CD4-positive, CD25-positive, alpha-beta regulatory T cell (primary cell): Measurements from ENCODE around the gene OSR1. TPM values are rescaled to one million over a fixed set of nuclear protein-coding genes. Genes with fewer than 3 reads are reported as not detected.
A peak's percentile ranks its signal among the peaks of the same experiment; 100 is the strongest.

ENCODE experiments used
- ATAC-seq, 2 donors: fragments of 150-1000 bp; cut with Tn5 transposase; one replicate each; pipeline ENCODE4 v1.10.0; 2021; ENCODE audit warnings: low read depth in 2 of 2, moderate number of reproducible peaks in 2 of 2, moderate library complexity in 1 of 2
- DNase-seq, 3 donors: peaks; one replicate each; pipeline versions ENCODE4 v3.0.0 to v3.0.0-alpha.2; 2012 to 2022; ENCODE audit warnings: mixed read lengths in 1 of 3
- H3K27ac ChIP-seq: one replicate; pipeline ENCODE4 v1.7.0; 2013; ENCODE audit warnings: mild to moderate bottlenecking, low read length; ENCODE audit not compliant: insufficient read depth, poor library complexity, severe bottlenecking
- H3K27me3 ChIP-seq: one replicate; pipeline ENCODE4 v1.7.0; 2013; ENCODE audit warnings: low read length; ENCODE audit not compliant: control insufficient read depth, insufficient read depth
- H3K36me3 ChIP-seq: one replicate; pipeline ENCODE4 v1.7.0; 2013; ENCODE audit warnings: mild to moderate bottlenecking, low read length, moderate library complexity; ENCODE audit not compliant: control insufficient read depth, insufficient read depth
- H3K4me1 ChIP-seq: 2 replicates; pipeline ENCODE4 v1.7.0; 2013; ENCODE audit warnings: mild to moderate bottlenecking, low read length; ENCODE audit not compliant: insufficient read depth, control insufficient read depth, poor library complexity, severe bottlenecking
- H3K4me3 ChIP-seq: one replicate; pipeline ENCODE4 v1.7.0; 2013; ENCODE audit warnings: low read depth, mild to moderate bottlenecking, low read length, moderate library complexity
- H3K9me3 ChIP-seq, 2 experiments: 1 replicate in 1 of 2; 2 replicates in 1 of 2; pipeline ENCODE4 v1.7.0; 2013; ENCODE audit warnings: low read length in 2 of 2, mild to moderate bottlenecking in 1 of 2, moderate library complexity in 1 of 2; ENCODE audit not compliant: control insufficient read depth in 2 of 2
- H3K27ac Mint-ChIP-seq, 3 donors: one replicate each; pipeline ENCODE4 v1.8.0; 2020 to 2022; ENCODE audit warnings: mild to moderate bottlenecking in 3 of 3, mixed read lengths in 3 of 3, moderate library complexity in 2 of 3
- H3K27me3 Mint-ChIP-seq: one replicate; pipeline ENCODE4 v1.8.0; 2022; ENCODE audit warnings: mild to moderate bottlenecking, mixed read lengths
- H3K36me3 Mint-ChIP-seq: one replicate; pipeline ENCODE4 v1.8.0; 2020; ENCODE audit warnings: mixed read lengths
- H3K4me1 Mint-ChIP-seq, 4 donors: one replicate each; pipeline ENCODE4 v1.8.0; 2020 to 2022; ENCODE audit warnings: mixed read lengths in 4 of 4, mild to moderate bottlenecking in 1 of 4
- H3K4me3 Mint-ChIP-seq, 4 donors: one replicate each; pipeline ENCODE4 v1.8.0; 2020 to 2022; ENCODE audit warnings: mild to moderate bottlenecking in 4 of 4, mixed read lengths in 4 of 4, moderate library complexity in 3 of 4
- H3K9me3 Mint-ChIP-seq, 7 donors: one replicate each; pipeline ENCODE4 v1.8.0; 2020 to 2022; ENCODE audit warnings: mixed read lengths in 7 of 7, mild to moderate bottlenecking in 3 of 7, moderate library complexity in 2 of 7
- polyA plus RNA-seq, 4 donors: library from polyadenylated mRNA; unstranded; fragments of 300-500 nt; fragmentation: Illumina TruSeq; gene quantifications; one replicate each; pipeline ENCODE4 v1.2.3, GENCODE V29; 2021
- total RNA-seq: library from RNA; stranded (reverse); gene quantifications from one replicate; pipeline ENCODE4 v1.2.3, GENCODE V29; 2022

OSR1 gene
- total and polyA plus RNA-seq, 5 donors from 2014 or later = not detected

- no peaks in the 10 kb centered on the region for H3K4me1 ChIP-seq
- ATAC-seq (no peak), DNase-seq (no peak)
- H3K4me3 Mint-ChIP-seq = no peak overlapping the region
- no peak overlapping the region for H3K4me3 ChIP-seq
- H3K9me3 Mint-ChIP-seq = peaks cover 0 to 3% (median 0%) of the 10 kb centered on the region in 7 donors
- H3K27ac Mint-ChIP-seq = no peak overlapping the region
- H3K36me3 Mint-ChIP-seq = no peaks in the 10 kb centered on the region
- no peaks in the 10 kb centered on the region for H3K9me3 ChIP-seq
- H3K36me3 ChIP-seq = no peaks in the 10 kb centered on the region
- no peak overlapping the region for H3K27ac ChIP-seq
- H3K27me3 ChIP-seq = no peaks in the 10 kb centered on the region
- H3K27me3 Mint-ChIP-seq = no peaks in the 10 kb centered on the region
- H3K4me1 Mint-ChIP-seq = no peaks in the 10 kb centered on the region
Measured at GRCh38 chr2:19330436-19330835, 28.0 kb downstream of the OSR1 start.

- Histone ChIP-seq H3K36me3 (no peaks in the 10 kb centered on the region), H3K27ac (no peak overlapping the region), H3K9me3 (no peaks in the 10 kb centered on the region), H3K27me3 (no peaks in the 10 kb centered on the region), H3K4me1 (no peaks in the 10 kb centered on the region), H3K4me3 (no peak overlapping the region)
- no peak for DNase-seq
- Mint-ChIP-seq H3K36me3 (peaks cover 1% of the 10 kb centered on the region), H3K27me3 (no peaks in the 10 kb centered on the region), H3K9me3 (peaks cover 0 to 3% (median 0%) of the 10 kb centered on the region in 7 donors), H3K4me1 (no peaks in the 10 kb centered on the region), H3K4me3 (no peak overlapping the region), H3K27ac (no peak overlapping the region)
- no peak for ATAC-seq
Measured at GRCh38 chr2:19329445-19329844, 29.0 kb downstream of the OSR1 start.

GRCh38 chr2:19327496-19327895 lies 30.9 kb downstream of the OSR1 start:
- Histone ChIP-seq H3K36me3 (no peaks in the 10 kb centered on the region), H3K4me1 (no peaks in the 10 kb centered on the region), H3K27me3 (no peaks in the 10 kb centered on the region), H3K4me3 (no peak overlapping the region), H3K27ac (no peak overlapping the region), H3K9me3 (no peaks in the 10 kb centered on the region)
- no peak overlapping the region for H3K4me3 Mint-ChIP-seq
- no peaks in the 10 kb centered on the region for H3K4me1 Mint-ChIP-seq
- peaks cover 0 to 3% (median 0%) of the 10 kb centered on the region in 7 donors for H3K9me3 Mint-ChIP-seq
- no peak overlapping the region for H3K27ac Mint-ChIP-seq
- H3K27me3 Mint-ChIP-seq = no peaks in the 10 kb centered on the region
- ATAC-seq (no peak), DNase-seq (no peak)
- peaks cover 8% of the 10 kb centered on the region for H3K36me3 Mint-ChIP-seq

DNA sequence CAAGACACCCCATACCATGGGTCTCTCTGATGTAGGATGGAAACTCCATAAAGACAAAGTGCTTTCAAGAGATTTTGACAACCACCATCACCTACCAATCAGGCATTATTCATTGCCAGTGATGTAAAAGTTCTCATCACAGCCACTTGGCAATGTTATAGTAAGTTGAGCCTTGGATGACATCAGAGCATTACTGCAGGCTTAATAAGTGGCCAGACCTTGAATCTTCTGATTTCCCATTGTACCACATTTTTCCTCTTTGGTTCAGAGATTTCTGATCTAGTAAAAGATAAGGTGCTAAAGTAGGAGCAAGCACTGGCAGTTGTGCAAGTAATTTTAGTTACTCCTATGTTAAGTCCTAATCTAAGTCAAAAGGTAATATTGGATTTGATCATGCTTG lies 36.5 kb downstream of the OSR1 start:
- H3K27me3 ChIP-seq = no peaks in the 10 kb centered on the region
- H3K27me3 Mint-ChIP-seq = peaks cover 5% of the 10 kb centered on the region
- H3K4me3 ChIP-seq = no peak overlapping the region
- H3K27ac Mint-ChIP-seq = peak overlapping the region in 1 of 3 donors; percentile 33
- no peak overlapping the region for H3K4me3 Mint-ChIP-seq
- H3K9me3 ChIP-seq = no peaks in the 10 kb centered on the region
- H3K4me1 Mint-ChIP-seq = no peaks in the 10 kb centered on the region
- ATAC-seq (no peak), DNase-seq (no peak)
- no peaks in the 10 kb centered on the region for H3K36me3 ChIP-seq
- no peak overlapping the region for H3K27ac ChIP-seq
- peaks cover 8% of the 10 kb centered on the region for H3K36me3 Mint-ChIP-seq
- no peaks in the 10 kb centered on the region for H3K4me1 ChIP-seq
- H3K9me3 Mint-ChIP-seq = no peaks in the 10 kb centered on the region

DNA sequence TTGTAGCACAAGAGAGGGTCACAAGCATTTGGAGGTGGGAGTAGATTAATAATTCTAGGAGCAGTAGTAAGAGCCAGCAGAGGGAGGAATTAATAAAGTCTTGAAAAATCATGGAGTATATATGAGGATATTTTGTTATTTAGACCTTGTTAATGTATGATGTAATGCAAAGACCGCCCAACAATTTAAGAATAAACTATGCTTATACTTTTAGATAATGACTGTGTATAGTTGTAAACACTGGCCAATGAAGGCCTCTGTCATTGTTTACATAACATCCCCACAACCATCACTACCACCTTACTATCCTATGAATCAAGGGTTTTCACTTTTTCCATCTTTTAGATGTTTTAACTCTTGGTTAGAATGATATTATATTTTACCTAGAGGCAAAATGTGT lies 37.6 kb downstream of the OSR1 start:
- DNase-seq = no peak
- Histone ChIP-seq H3K36me3 (no peaks in the 10 kb centered on the region), H3K27ac (no peak overlapping the region), H3K4me1 (no peaks in the 10 kb centered on the region), H3K27me3 (no peaks in the 10 kb centered on the region), H3K4me3 (no peak overlapping the region), H3K9me3 (no peaks in the 10 kb centered on the region)
- Mint-ChIP-seq H3K27ac (no peak overlapping the region), H3K27me3 (peaks cover 5% of the 10 kb centered on the region), H3K36me3 (peaks cover 8% of the 10 kb centered on the region), H3K9me3 (no peaks in the 10 kb centered on the region), H3K4me1 (no peaks in the 10 kb centered on the region), H3K4me3 (no peak overlapping the region)
- ATAC-seq = no peak

DNA sequence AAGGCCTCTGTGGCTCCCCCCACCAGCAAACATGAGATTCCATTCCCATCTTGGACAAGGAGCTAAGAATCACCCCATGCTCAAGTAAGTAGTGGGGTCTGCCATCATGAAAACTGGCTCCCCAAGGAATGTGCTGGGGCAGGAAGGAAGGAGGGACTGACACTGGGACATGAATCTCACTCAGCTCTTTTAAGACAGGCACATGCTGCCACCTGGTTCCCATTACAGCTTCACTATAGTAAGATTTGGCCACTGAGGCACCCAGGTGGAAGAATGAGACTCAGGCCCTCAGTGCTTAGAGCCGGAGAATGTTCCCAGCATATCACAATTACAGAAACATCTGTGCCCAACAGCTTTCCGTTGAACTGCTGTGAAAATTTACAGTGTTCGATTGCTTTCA lies 38.7 kb downstream of the OSR1 start:
- H3K27me3 Mint-ChIP-seq = peaks cover 5% of the 10 kb centered on the region
- peaks cover 8% of the 10 kb centered on the region for H3K36me3 Mint-ChIP-seq
- H3K9me3 Mint-ChIP-seq = no peaks in the 10 kb centered on the region
- H3K9me3 ChIP-seq = no peaks in the 10 kb centered on the region
- no peak overlapping the region for H3K4me3 ChIP-seq
- H3K27ac ChIP-seq = no peak overlapping the region
- no peaks in the 10 kb centered on the region for H3K4me1 Mint-ChIP-seq
- ATAC-seq (no peak), DNase-seq (no peak)
- H3K27ac Mint-ChIP-seq = no peak overlapping the region
- no peak overlapping the region for H3K4me3 Mint-ChIP-seq
- no peaks in the 10 kb centered on the region for H3K4me1 ChIP-seq
- H3K27me3 ChIP-seq = no peaks in the 10 kb centered on the region
- H3K36me3 ChIP-seq = no peaks in the 10 kb centered on the region

DNA sequence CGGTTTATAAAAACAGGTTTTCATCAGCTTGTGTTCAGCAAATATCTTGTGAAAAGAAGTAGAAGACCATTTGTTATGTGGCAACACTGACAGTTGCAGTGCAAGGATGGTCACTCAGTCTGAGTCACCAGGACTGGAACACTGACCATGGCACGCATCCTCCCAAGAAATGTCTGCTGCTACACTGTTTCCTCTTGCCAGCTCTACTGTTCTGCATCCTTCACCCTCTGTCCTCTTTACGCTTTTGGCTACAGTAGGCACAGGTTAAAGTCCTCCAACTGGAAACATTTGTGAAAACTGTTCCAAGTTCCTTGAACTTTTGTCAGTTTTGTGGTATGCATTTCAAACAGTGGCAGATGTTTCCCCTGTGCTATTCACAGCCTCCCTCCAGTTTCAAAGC lies 39.4 kb downstream of the OSR1 start:
- no peaks in the 10 kb centered on the region for H3K4me1 ChIP-seq
- Mint-ChIP-seq H3K36me3 (peaks cover 3% of the 10 kb centered on the region), H3K27me3 (peaks cover 5% of the 10 kb centered on the region), H3K27ac (no peak overlapping the region), H3K4me1 (no peaks in the 10 kb centered on the region), H3K4me3 (no peak overlapping the region), H3K9me3 (no peaks in the 10 kb centered on the region)
- H3K4me3 ChIP-seq = no peak overlapping the region
- no peaks in the 10 kb centered on the region for H3K27me3 ChIP-seq
- no peak overlapping the region for H3K27ac ChIP-seq
- DNase-seq = no peak
- ATAC-seq = no peak
- no peaks in the 10 kb centered on the region for H3K36me3 ChIP-seq
- no peaks in the 10 kb centered on the region for H3K9me3 ChIP-seq

DNA sequence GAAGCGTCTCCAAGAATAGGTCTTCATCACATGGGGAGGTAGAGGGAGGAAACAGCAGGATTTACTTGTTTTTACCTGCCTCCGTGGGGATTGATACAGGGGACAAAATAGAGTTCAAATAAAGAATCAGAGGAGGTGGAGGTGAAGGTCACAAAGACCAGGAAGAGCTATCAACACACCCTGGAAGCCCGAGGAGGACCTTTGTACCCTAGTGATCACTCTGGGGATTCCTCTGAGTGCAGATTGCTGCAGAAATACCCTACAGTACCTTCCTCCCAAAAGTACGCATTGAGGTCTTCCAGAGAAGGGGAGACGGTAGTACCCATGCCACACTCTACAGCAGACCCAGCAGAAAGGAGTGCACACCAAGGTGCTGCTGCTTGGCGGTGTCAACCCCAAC lies 44.9 kb downstream of the OSR1 start:
- H3K36me3 Mint-ChIP-seq = peaks cover 5% of the 10 kb centered on the region
- H3K4me1 Mint-ChIP-seq = no peaks in the 10 kb centered on the region
- H3K4me3 Mint-ChIP-seq = no peak overlapping the region
- Histone ChIP-seq H3K4me3 (no peak overlapping the region), H3K27ac (no peak overlapping the region), H3K27me3 (no peaks in the 10 kb centered on the region), H3K9me3 (no peaks in the 10 kb centered on the region), H3K36me3 (no peaks in the 10 kb centered on the region), H3K4me1 (no peaks in the 10 kb centered on the region)
- H3K9me3 Mint-ChIP-seq = peaks cover 0 to under 1% (median 0%) of the 10 kb centered on the region in 7 donors
- H3K27ac Mint-ChIP-seq = no peak overlapping the region
- ATAC-seq (no peak), DNase-seq (no peak)
- H3K27me3 Mint-ChIP-seq = no peaks in the 10 kb centered on the region
